CD4-positive, alpha-beta T cell treated with Interleukin-17A for 1 hour (primary cell): ENCODE measurements around the gene AUTS2.

Source experiments
- DNase-seq: peaks from one replicate; pipeline ENCODE4 v3.0.0-alpha.2; 2020

Gene AUTS2

DNA sequence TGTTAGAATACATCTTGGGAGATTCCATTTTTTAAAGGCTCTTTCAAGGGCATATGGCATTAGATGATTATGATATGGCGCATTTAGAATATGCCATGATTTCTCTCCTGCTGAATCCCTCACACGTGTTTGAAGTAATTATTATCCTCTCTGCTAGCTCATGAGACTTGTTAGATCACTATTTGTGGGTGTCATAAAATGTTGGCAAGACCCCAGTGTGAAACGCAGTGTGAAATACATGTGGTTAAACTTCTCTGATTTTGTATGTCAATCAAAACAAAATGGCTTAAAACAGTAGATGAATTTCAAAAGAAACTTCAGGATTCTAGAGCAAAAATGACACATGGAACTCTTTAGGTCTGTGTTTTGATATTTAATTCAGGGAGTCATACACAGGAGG lies 560.8 kb downstream of the AUTS2 start:
- no peak for DNase-seq

DNA sequence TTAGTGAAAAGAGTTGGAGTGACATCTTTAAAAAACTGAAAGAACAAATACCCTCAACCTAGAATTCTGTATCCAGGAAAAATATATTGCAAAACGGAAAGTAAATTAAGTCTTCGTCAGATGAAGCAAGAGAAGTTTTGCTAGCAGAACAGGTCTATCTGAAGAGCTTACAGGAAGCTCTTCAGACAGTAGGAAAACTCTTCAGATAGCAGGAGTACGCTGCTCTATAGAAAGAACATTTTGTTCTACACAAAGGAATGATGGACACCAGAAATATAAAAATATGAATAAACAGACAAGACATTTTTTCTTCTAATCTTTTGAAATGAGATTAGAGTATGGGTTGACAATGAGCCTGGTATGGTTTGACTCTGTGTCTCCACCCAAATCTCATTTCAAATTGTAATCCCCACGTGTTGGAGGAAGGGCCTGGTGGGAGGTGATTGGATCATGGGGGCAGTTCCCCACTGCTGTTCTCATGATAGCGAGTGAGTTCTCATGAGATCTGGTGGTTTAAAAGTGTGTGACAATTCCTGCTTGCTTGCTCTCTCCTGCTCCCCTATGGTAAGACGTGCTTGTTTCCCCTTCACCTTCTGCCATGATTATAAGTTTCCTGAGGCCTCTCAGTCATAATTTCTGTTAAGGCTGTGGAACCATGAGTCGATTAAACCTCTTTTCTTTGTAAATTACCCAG lies 567.3 kb downstream of the AUTS2 start:
- DNase-seq = no peak

DNA sequence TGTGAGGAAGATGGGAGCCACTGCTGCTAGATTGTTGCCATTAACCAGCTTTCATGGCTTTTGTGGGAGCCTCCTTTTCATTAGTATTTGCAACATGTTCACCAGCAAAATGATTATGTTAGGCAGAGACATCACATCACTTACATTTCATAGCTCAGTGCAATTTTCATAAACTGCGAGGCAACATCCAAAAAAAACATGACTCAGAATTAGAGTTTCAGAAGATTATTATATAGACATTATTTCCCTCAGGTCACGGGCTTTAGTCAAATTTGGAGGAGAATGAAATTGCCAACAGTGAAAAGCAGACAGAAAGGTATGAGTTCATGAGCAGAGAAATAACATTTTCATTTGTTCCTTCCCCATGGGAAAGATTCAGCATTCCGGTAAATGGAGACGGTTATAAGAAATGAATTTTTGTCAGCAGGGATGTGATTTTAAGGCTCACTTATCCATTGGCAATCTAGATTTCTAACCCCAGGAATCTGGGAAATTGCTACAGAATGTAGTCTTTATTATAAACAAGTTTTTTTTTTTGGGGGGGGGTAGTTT lies 573.2 kb downstream of the AUTS2 start:
- no peak for DNase-seq

DNA sequence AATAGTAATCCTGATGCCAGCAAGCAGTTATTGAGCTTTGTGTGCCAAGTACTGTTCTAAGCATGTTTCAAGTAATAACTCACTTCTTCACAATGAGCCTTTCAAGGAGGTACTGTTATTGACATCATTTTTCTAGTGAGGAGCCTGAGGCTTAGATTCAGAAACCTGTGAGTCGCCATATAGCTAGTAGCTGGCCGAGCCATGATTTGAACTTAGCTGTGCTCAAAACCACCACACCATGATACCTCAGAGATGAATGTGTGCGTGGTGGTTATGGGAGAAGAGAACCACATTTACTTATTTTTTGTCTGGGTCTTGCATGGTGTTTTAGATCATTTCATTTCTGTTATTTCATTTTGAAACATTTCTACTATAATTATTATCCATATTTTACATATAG lies 578.9 kb downstream of the AUTS2 start:
- no peak for DNase-seq

DNA sequence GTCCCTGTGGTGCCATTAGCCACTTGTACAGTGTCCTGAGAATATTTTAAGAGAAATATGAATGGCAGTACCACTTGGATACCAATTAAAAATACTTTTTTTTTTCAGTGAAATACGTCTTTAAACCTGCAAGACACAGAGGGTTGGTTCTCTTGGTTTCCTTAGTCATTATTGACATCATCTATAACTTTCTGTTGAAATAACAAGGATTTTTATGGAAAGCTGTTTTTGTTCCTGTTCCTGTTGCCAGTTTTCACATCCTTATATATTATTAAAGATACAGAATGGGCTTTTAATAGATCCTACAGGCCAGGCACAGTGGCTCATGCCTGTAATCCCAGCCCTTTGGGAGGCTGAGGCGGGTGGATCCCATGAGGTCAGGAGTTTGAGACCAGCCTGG lies 579.9 kb downstream of the AUTS2 start:
- no peak for DNase-seq

DNA sequence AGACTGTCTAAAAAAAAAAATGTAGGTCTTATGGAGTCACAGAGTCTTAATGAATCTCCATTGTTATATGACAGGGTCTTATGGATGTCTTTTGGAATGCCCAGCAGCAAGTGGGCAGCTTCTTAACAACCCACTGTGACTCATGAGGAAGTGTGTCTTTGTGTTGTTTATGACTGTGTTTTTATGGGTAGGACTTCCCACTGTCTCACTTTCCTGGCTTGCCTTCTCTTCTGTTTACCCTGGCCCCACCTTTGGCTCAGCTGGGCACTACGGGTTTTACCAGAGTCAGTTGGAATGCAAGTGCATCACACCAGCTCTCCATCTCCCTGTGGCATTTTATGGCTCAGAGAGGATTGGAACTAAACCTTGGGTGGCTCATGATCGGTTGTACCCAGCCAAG lies 580.5 kb downstream of the AUTS2 start:
- DNase-seq = no peak

DNA sequence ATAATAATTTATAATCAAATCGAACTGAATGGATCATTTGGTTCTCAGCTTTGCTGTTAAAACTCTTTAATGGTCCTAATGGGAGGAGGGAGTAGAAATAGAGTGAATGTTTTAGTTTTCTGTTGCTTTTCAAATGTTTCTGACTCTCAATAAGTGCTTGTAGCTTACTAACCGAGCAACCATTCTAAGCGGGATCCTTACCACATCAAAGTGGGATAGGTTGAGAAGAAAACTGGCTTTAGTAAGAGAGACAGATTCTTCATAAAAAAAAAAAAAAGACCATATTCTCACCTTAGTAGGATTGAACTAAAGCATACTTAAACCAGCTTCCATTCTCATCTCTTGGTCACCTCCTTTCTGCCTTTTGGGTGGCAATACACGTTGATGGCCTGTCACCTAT lies 584.2 kb downstream of the AUTS2 start:
- no peak for DNase-seq

DNA sequence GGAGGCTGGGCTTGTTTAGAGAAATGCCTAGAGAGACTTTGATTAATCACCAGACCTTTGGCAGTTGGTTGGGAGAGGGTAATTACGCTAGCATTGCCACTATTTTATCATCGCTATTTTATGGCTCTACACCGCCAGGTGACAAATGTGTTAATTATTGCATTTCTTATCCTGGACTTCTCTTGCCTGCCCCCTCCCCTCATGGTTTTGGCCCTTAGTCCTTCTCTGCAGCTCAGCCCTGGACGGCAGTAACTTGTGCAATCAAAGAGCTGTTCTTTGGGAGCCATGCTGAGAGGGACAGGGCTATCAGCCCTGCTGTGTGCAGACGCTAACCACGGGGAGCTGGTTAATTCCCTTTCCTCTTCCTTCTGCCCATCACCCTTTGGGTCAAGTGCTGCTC lies 585.0 kb downstream of the AUTS2 start:
- DNase-seq = no peak

DNA sequence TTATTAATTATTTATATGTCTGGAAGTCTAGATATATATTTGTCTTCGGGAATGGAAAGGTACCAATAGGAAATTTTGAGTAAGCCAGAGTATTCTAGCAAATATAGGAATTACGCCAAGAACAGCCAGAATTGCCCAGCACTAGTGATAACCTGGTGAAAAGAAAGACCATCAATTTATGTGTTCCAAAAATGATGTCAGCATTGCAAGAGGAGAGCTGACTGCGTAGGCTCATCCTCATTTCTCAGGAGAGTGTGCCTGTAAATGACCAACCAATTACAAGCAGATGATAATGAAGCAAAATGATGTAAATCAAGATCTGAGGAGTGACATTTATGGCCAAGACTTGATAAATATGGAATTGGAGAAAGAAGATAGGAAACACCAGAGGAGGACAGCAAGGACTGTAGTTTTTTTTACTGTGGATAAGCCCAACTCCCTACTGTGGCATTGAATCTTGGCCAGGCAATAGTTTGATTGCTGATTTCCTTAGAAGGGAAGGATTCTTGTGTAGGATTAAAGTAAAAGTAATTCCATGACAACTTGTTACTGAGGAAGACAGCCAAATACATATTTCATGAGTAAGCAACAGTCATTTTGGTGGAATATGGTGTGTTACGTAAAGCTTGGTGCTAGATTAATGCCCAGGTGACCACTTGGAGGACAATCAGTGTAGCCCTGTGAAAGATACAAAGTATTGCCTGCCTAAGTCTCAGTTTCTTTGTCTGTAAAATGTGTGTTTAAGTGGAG lies 590.8 kb downstream of the AUTS2 start:
- no peak for DNase-seq

DNA sequence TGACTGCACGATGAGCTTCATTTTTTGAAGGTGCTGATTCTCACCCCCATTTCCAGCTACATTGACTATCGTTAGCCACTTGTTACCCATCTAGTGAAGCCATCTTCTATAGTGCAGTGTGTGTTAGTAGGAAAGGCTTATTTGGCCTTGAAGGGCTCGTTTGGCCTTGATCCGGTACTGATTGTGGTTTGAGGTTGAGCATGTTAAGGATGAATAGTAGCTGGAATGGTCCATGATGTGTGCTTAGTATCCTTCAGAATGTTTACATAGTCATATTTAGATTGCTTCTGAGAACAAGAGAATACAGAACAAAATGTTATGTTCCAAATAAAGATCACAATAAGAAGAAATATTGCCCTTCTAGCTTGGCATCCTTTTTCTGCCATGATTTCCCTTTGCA lies 591.5 kb downstream of the AUTS2 start:
- DNase-seq = no peak

DNA sequence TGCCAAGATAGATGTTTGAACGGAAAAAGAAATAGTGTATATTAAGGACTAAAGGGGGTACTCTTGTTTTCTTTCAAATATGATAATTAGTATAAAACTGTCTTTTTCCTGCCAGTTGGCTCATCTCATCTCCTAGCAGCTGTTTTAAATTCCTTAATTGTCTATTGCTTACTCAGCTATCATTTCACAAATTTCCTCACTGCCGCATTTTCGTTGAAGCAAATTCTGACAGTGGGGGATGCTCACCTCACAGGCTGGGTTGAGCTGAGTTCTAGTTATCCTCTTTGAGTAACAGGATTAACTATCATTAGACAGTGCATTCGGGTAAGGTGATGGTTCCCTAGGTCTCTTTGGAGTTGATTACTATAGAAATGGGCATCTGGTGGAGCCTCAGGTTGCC lies 592.0 kb downstream of the AUTS2 start:
- DNase-seq = no peak

DNA sequence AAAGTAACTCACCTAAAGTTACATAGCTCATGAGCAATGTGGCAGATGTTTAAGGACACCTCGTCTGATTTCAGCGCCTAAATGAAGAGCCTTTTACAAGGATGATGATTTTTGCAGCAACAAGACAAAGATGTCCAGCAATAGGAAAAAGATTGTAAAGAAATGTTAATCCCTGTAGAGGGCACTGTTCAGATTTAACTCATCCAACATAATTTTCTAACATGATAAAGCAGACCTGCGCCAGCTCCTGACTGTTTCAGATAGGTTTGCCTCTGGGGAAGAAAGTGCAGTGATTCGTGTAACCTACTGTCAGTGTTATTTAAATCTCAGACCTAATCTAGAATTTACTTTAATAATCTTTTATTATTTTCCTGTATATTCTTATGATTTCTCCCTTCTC lies 595.2 kb downstream of the AUTS2 start:
- DNase-seq = peak; percentile 18

DNA sequence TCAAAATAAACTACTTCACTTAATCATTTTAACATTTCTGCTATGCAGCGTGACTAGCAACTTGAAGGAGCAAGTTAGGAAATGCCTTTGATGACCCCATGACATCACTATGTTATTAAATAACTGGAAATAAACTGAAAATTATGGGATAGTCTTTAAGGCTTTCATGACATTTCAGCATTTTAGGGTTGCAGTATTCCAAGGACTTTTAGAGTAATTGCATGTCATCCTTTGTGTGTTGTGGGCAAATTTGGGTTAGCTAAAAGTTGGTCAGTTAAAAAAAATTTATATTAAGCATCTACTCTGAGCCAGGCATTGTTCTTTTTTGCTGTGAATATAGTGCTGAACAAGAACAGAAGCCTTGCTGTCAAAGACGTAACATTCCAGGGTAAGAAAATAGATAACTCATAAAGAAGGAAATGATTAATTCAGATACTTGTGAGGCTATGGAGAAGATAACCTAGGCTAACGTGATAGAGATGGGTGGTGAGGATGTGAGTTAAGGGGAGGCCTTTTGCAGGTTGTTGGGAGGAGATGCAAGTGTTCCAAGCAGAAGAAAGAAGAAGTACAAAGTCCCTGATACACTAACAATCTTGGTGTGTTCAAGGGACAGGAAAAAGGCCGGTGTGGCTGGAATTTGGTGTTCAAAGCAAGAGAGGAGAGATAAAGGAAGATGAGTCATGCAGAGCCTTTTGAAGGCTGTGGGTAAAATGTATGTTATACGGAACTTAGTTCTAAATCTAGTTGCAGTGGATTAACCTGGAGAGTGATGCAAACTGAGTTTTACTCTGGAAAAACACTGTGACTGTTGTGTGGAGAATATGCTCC lies 610.2 kb downstream of the AUTS2 start:
- no peak for DNase-seq

DNA sequence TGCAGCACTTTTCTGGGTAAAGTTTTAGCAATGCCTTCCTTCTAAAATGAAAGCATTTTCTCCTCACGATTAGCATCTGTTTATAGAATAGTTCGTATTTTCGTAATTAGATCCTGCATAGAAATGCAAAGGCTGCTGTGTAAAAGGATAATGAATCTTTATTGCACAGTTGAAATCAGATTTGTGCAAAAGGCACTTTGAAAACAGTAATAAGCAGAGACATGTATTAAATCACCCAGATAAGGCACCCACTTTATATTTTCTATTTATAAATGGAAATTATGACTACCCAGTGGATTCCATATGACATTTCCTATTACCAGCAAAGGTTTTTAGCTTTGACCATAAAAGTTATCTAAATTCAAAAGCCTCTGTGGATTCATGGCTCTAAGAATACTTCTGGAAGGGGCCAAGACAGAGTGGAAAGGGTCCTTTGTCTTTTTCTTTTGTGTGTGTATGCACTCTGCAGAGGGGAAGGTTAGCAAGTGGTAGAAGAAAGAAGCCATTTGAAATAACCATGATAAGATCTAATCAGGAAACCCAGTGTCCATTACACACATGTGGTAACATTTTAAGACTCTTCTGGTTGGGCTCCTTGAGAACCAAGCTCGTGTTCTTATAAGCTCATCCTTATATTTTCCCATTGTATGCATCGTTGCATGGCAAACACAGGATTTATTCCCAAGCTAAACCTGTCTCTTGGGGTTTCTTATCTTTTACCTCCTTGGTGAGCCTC lies 612.1 kb downstream of the AUTS2 start:
- no peak for DNase-seq

DNA sequence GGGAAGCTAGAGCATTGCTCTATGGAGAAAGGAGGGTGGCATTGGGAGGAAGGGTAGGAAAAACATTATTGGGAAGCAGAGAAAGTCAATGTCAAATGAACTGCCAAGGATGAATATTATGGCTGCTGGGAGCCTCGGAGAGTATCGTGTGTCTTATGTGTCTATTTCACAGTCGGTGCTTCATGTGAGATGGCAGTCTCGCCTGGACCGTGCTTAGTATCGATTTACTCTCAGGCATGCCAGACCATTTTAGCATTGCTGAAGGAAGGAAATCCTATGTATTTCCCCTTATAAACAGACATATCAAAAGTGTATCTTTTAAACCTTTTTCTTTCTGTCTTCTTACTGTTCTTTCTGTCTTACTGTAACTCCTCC lies 612.6 kb downstream of the AUTS2 start:
- no peak for DNase-seq

DNA sequence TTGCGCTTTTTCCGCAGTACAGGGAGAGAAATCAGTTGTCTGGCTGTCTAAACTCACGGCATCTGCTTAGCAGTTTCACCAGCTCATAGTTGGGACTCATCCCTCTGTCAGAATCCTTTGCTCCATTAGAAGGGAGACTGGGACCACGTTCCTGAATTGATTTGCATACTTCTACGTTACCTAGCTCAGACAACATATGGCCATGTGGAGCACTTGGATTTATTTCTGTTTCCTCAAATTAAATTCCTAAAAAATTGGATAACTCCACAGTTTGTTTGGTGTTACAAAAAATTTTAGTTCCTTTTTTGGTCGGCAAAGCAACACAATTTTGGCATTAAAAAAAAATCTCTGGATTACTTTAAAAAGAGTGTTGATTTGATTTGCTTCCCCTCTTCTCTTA lies 614.0 kb downstream of the AUTS2 start:
- DNase-seq = no peak

DNA sequence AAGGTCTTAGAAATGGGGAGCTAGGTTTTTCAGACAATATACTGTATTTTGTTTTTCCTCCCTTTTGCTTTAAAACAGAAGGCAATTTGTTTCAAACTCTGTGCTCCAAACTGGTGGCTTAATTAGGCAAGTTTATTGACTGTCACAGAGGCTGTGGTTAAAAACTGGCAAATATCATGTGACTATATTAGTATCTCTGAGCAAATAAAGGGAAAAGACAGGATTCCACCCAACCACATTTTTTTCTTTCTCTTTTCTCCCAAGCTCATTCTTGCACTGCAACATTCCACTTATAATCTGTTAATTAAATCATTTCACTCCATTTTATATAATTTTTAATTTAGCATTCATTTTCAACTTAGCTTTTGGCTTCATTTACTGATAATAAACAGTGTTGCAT lies 615.8 kb downstream of the AUTS2 start:
- no peak for DNase-seq

DNA sequence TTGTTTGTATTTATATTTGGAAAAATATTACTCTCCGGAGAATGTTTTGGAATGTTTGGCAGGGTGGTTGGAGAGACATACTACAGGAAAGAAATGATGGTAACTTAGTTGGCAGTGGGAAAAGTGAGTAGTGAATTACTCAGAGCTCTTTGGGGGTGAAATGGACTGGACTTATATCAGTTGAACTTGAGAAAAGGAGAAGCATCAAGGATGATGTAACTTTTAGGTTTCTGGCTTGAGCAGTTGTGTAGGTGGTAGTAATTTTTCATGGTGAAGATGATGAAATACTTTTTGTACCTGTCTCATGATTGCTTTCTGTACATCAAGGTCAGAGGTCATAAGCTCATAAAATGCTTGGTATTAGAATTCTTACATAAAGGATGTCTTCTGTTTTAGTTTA lies 617.2 kb downstream of the AUTS2 start:
- DNase-seq = no peak

DNA sequence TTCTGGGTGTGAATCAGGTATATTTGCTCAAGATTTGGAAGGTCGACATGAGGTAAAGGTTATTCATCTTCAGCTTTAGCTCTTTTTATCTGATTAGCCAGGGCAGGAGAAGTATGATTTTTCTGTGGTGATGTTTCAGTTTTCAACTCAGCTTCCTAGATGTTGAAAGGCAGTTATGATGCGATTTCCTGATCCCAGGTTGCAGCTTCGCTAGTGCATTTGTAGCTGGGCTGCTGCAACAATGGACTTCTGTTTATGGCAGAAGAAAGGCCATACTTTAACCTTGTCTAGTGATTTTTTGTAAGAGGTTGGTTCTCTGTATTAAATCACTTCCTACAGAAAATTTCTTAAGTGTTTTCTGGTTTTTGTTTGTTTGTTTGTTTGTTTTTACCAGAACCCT lies 619.3 kb downstream of the AUTS2 start:
- no peak for DNase-seq

DNA sequence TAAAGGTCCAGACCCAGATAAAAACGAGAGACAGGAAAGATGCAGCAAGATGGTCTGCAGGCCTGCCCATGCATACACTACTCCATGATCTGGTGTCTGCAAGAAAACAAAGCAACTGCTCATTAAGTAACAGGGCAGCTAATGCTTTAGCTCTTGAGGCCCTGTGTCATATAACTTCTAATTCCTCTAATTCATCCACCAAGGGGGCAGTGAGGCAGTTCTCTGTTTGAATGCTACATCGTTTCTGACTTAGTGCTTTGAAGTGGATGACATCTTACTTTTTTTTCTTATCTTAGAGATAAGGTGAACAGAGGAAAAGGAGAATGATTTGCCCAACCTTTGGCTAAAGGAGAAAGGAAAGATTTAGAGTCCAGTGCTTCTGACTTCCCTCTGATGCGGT lies 619.7 kb downstream of the AUTS2 start:
- no peak for DNase-seq

DNA sequence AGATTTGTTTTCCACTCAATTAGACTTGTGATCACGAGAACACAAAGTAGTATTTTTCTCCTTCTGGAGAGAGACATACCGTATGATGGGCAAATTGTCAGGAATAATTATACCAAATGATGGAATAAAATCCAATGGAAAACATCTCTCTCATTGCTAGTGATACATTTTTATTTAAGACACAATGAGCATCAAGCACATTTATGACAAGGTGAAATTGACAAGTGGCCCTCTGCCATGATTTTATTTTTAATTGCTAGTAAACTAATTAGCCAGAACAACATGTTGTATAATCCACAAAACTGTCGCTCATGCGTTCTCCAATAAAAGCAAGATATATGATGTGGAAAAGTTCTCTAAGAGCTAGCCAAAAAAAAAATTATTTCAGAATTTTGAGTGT lies 620.8 kb downstream of the AUTS2 start:
- DNase-seq = no peak

DNA sequence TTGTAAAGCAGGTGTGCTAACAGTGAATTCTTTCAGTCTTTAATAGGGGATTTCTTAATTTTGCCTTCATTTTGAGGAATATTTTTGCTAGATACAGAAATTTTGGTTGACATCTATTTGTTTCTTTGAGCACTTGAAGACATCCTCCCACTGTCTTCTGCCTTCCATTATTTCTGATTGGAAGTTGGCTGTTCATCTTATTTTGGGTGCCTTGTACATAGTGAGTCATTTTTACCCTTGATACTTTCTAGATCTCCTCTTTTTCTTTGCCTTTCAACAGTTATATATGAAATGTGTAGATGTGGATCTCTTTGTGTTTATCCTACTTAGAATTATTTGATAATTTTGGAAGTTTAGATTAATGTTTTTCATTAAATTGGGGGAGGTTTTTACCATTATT lies 631.0 kb downstream of the AUTS2 start:
- DNase-seq = no peak

DNA sequence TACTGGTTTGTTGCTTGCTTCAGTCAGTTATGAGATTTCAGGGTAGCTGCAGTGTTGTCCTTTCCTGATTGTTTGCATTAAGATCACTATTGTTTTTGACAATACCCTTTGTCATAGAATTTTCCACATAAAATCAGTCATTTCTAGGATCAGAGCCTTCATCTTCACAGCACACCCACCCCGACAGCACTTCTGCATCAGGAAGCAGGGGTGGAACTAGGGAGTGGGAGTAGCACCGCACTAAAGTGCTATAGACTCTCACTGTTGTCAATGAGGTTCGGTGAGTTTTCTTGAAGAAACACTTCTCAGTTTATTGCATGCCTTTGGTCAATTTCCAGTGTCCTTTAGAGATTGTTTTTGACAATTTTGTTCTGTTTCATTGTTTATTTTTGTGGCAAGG lies 632.5 kb downstream of the AUTS2 start:
- no peak for DNase-seq
